Upper lobe of right lung (tissue), 1 donor: Measurements from ENCODE around the gene SLC17A3. TPM values are rescaled to one million over a fixed set of nuclear protein-coding genes. Genes with fewer than 3 reads are reported as not detected.

ENCODE experiments used
- ATAC-seq: fragments of 200-7000 bp; cut with Tn5 transposase; one replicate; pipeline ENCODE4 v1.9.1; 2020; ENCODE audit warnings: mild to moderate bottlenecking, moderate library complexity
- DNase-seq: peaks from one replicate; pipeline ENCODE4 v3.0.0-alpha.2; 2020
- H3K27ac ChIP-seq: fragments of 200-600 bp; one replicate; pipeline ENCODE4 v1.8.0; 2022
- H3K27me3 ChIP-seq: fragments of 200-600 bp; one replicate; pipeline ENCODE4 v1.8.0; 2022; ENCODE audit warnings: mild to moderate bottlenecking
- H3K36me3 ChIP-seq: fragments of 200-600 bp; one replicate; pipeline ENCODE4 v1.8.0; 2022
- H3K4me1 ChIP-seq: fragments of 200-600 bp; one replicate; pipeline ENCODE4 v1.8.0; 2022
- H3K4me3 ChIP-seq: fragments of 200-600 bp; one replicate; pipeline ENCODE4 v1.8.0; 2022; ENCODE audit warnings: mild to moderate bottlenecking
- H3K9me3 ChIP-seq: fragments of 200-600 bp; one replicate; pipeline ENCODE4 v1.8.0; 2022
- intact Hi-C: fragments of 100-400 bp; cut with DNase I; formaldehyde crosslinking; loops from one replicate; pipeline ENCODE4 v1.11.0; 2022
- total RNA-seq: library from RNA; stranded (reverse); fragmentation: NEBNext Ultra II Directional; extraction: Animal tissue kit (Norgen Biotek cat#: 25700); gene quantifications from one replicate; pipeline ENCODE4 v1.2.1, GENCODE V29; 2021
- TF ChIP-seq, protein P1 (sequence below): fragments of 200-600 bp; IDR thresholded peaks from one replicate; pipeline ENCODE4 v1.8.0; 2022; ENCODE audit warnings: antibody characterized with exemption
- donor health status: DM: no; HTN: yes; CAD: no; lungs with severe emphysema.

SLC17A3 gene
- total RNA-seq, 1 donor from 2014 or later: not detected

DNA sequence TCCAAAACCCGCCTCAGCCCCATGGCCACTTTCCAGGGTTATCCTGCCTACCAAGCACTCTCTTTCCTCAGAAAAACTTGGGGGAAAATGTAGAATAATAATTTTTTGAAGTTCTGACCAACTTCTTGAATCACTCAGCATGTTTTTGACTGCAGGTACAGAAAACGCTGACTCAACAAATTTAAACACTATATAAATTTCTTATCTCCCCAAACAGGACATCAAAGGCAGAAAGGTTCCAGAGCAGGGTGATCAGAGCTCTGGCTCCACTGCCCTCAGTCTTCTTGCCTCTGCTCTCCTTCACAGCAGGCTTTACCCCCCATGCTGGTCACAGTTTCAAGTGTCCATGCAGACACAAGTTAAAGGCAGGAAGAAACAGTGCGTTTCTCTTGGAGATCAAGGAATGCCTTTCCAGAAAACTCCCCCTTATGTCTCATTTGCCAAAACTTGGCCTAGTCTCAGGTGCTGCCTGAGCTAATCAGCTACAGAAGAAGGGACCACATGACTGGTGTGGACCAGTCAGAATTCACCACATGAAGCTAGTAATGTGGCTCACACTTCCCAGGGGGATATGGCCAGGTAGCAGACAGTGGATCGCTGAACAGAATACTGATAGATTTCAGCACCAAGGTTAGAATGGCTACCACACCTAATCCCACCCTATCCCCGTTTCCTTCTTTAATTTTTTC is 24.4 kb upstream of the SLC17A3 start:
- Histone ChIP-seq H3K27ac (no peak overlapping the region), H3K4me3 (no peak overlapping the region), H3K9me3 (no peaks in the 10 kb centered on the region), H3K36me3 (no peaks in the 10 kb centered on the region), H3K27me3 (no peaks in the 10 kb centered on the region), H3K4me1 (no peaks in the 10 kb centered on the region)
- intact Hi-C loops: no loop called here
- no peak for DNase-seq
- TF ChIP-seq, protein P1, sequence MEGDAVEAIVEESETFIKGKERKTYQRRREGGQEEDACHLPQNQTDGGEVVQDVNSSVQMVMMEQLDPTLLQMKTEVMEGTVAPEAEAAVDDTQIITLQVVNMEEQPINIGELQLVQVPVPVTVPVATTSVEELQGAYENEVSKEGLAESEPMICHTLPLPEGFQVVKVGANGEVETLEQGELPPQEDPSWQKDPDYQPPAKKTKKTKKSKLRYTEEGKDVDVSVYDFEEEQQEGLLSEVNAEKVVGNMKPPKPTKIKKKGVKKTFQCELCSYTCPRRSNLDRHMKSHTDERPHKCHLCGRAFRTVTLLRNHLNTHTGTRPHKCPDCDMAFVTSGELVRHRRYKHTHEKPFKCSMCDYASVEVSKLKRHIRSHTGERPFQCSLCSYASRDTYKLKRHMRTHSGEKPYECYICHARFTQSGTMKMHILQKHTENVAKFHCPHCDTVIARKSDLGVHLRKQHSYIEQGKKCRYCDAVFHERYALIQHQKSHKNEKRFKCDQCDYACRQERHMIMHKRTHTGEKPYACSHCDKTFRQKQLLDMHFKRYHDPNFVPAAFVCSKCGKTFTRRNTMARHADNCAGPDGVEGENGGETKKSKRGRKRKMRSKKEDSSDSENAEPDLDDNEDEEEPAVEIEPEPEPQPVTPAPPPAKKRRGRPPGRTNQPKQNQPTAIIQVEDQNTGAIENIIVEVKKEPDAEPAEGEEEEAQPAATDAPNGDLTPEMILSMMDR: no peak
- ATAC-seq: no peak

DNA sequence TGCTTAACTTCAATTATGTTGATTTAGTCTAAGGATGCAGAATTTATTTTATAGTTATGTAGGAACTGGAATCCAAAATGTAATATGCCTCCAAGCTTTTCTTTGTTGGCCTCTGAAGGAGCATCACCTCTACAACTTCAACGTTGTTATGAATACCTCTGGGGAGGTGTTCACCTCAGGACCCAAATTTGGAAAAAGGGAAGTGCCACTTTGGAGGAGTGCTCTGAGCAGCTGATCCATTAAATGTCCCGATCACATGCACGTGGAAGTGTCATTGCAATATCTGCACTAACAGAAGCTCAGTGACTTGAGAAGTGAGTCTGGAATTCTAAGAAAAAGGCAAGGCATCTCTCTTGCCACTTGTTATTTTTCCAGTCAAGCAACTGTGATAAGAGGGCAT is 22.2 kb upstream of the SLC17A3 start:
- TF ChIP-seq, protein P1: no peak
- DNase-seq (no peak), ATAC-seq (no peak)
- no peaks in the 10 kb centered on the region for H3K36me3 ChIP-seq
- no peaks in the 10 kb centered on the region for H3K4me1 ChIP-seq
- no peak overlapping the region for H3K27ac ChIP-seq
- no peaks in the 10 kb centered on the region for H3K9me3 ChIP-seq
- no peaks in the 10 kb centered on the region for H3K27me3 ChIP-seq
- no peak overlapping the region for H3K4me3 ChIP-seq
- intact Hi-C loops: no loop called here

DNA sequence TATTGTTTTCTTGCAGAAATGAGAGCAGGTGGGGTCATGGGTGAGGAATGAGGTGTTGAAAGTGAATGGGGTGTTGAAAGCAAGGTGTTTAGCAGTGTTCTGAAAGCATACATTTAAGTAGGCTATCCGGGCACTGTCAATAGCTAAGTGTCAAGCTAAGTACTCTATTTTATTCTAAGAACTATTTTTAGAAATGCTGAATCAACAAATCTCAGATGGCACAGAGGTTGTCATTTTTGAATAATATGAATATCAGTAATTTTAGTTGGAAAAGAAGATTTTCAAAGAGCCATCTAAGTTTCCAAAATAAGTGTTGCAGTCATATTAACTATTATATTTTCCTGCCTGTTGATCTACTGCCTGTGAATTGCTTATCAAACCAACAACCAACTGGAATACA is 21.7 kb upstream of the SLC17A3 start:
- H3K27me3 ChIP-seq: no peaks in the 10 kb centered on the region
- H3K4me1 ChIP-seq: no peaks in the 10 kb centered on the region
- no peak overlapping the region for H3K4me3 ChIP-seq
- H3K36me3 ChIP-seq: no peaks in the 10 kb centered on the region
- DNase-seq (no peak), ATAC-seq (no peak)
- intact Hi-C loops: no loop called here
- no peaks in the 10 kb centered on the region for H3K9me3 ChIP-seq
- H3K27ac ChIP-seq: no peak overlapping the region
- TF ChIP-seq, protein P1: no peak

DNA sequence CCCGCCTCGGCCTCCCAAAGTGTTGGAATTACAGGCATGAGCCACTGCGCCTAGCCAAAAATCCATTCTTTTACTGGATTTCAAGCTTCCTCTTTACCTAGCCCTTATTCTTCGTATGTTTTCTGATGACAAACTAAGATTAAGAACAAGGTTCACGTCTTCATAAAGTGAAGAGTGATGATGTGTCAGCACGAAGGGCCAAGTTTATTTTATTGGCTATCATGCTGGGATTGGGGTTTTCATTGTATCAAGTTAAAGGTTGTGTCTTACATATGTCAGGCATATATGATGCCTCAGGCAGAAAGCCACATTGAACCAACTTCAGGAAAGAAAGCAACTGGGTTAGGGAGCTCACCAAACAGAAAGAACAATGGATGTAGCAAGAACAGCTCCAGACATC is 19.7 kb upstream of the SLC17A3 start:
- no peaks in the 10 kb centered on the region for H3K27me3 ChIP-seq
- no peak overlapping the region for H3K4me3 ChIP-seq
- ATAC-seq (no peak), DNase-seq (no peak)
- no peaks in the 10 kb centered on the region for H3K4me1 ChIP-seq
- H3K27ac ChIP-seq: no peak overlapping the region
- no peaks in the 10 kb centered on the region for H3K36me3 ChIP-seq
- TF ChIP-seq, protein P1: no peak
- intact Hi-C loops: no loop called here
- H3K9me3 ChIP-seq: no peaks in the 10 kb centered on the region

DNA sequence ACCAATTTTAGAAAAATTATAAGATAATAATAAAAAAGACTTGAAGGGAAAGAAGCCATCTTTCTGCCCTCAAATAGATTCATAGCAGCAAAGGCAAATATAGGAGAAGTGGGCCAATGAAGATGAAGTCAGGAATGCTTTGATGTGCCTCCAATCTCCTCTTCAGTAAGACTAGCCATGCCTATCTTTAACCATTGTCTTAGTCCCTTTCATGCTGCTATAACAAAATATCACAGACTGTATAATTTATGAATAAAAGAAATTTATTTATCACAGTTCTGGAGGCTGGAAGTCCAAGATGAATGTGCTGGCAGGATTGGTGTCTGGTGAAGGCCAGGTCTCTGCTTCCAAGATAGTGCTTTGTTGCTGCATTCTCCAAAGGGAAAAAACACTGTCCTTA is 18.8 kb upstream of the SLC17A3 start:
- Histone ChIP-seq H3K9me3 (no peaks in the 10 kb centered on the region), H3K36me3 (no peaks in the 10 kb centered on the region), H3K4me1 (no peaks in the 10 kb centered on the region), H3K4me3 (no peak overlapping the region), H3K27ac (no peak overlapping the region), H3K27me3 (no peaks in the 10 kb centered on the region)
- TF ChIP-seq, protein P1: no peak
- DNase-seq (no peak), ATAC-seq (no peak)
- intact Hi-C loops: no loop called here
